ENCODE results near the gene EIF5B.
A peak's percentile ranks its signal among the peaks of the same experiment; 100 is the strongest.
"Not testable (repeated sequence)": the region's sequence is repeated elsewhere in the genome, so short reads cannot be mapped to it uniquely, and the experiment has no call there.

EIF5B gene, protein sequence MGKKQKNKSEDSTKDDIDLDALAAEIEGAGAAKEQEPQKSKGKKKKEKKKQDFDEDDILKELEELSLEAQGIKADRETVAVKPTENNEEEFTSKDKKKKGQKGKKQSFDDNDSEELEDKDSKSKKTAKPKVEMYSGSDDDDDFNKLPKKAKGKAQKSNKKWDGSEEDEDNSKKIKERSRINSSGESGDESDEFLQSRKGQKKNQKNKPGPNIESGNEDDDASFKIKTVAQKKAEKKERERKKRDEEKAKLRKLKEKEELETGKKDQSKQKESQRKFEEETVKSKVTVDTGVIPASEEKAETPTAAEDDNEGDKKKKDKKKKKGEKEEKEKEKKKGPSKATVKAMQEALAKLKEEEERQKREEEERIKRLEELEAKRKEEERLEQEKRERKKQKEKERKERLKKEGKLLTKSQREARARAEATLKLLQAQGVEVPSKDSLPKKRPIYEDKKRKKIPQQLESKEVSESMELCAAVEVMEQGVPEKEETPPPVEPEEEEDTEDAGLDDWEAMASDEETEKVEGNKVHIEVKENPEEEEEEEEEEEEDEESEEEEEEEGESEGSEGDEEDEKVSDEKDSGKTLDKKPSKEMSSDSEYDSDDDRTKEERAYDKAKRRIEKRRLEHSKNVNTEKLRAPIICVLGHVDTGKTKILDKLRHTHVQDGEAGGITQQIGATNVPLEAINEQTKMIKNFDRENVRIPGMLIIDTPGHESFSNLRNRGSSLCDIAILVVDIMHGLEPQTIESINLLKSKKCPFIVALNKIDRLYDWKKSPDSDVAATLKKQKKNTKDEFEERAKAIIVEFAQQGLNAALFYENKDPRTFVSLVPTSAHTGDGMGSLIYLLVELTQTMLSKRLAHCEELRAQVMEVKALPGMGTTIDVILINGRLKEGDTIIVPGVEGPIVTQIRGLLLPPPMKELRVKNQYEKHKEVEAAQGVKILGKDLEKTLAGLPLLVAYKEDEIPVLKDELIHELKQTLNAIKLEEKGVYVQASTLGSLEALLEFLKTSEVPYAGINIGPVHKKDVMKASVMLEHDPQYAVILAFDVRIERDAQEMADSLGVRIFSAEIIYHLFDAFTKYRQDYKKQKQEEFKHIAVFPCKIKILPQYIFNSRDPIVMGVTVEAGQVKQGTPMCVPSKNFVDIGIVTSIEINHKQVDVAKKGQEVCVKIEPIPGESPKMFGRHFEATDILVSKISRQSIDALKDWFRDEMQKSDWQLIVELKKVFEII

GRCh38 chr2:99337113-99338028 lies at the start of gene EIF5B:
Gene EIF5B, plus strand, starts transcription at chr2:99337389. Its CDS starts 166 bp downstream, at chr2:99337555.
- DNase-seq, result peak; percentile 56 to 97 (median 92)

DNA sequence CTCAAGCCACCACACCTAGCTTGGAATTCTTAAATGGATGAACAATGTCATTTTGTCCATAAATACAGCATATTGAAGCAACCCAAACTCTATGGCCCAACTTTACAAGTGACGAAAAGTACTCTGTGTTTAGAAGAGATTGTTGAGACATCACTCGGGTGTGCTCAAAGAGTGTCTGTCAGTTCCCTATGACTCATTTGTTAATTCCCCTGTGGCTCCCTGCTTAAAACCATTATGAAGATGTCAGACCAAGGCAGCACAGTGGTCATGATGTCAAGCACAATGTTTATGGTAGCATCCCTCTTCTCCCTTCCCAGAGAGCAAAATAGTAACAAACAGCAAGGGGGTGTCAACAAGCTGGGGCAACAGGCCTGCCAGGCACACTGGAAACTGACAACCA lies 39.2 kb upstream of the EIF5B start:
- DNase-seq, result no peak

- DNase-seq, result no peak
Observed at GRCh38 chr2:99299580-99299979, 37.6 kb upstream of the EIF5B start.

- not testable (repeated sequence) for DNase-seq
Observed at GRCh38 chr2:99301097-99301496, 36.1 kb upstream of the EIF5B start, which contains the start of gene LYG1. Gene LYG1, minus strand, starts transcription at chr2:99301197. Its CDS starts 5,527 bp downstream, at chr2:99295670.

DNA sequence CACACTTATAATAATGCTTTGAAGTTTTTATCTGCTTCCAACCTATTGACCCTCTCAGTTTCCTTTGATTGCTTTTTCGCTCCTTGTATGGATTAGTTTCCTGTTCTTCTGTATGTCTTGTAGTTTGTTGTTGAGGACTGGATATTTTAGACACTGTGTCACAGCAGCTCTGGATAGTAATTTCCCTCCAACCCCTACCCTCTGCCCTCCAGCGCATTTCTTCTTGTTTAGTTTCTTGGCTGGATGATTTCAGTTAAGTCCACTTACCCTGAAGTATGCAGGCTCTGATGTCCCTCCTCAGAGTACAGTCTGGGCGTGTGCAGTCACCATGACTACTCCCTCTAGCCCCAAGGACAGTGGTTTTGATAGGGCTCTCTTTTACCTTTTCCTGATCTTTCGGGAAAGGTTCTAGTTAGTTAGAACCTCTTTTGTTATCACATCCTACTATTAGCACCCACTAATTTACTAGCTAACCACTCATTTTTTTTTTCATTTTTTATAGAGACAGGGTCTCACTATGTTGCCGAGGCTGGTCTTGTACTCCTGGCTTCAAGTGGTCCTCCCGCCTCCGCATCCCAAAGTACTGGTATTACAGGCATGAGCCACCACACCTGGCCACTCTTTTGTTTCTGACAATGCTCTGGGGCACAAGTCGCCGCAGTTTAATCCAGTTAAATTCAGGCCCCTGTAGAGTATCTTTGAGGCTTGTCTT lies 19.9 kb upstream of the EIF5B start:
- DNase-seq, result no peak

DNA sequence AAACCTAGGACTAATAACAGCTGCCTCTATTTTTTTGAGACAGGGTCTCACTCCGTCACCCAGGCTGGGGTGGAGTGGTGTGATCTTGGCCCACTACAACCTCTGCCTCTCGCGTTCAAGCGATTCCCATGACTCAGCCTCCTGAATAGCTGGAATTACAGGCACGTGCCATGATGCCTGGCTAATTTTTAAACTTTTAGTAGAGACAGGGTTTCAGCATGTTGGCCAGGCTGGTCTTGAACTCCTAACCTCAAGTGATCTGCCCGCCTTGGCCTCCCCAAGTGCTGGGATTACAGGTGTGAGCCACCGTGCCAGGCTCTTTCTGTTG lies 19.4 kb upstream of the EIF5B start:
- DNase-seq, result not testable (repeated sequence)

GRCh38 chr2:99325384-99325783 lies 11.8 kb upstream of the EIF5B start:
- DNase-seq, result no peak

- peak; percentile 79 to 99 (median 97) for DNase-seq
Observed at GRCh38 chr2:99335911-99336803, 1.0 kb upstream of the EIF5B start, which contains the start of gene TXNDC9. Gene TXNDC9, minus strand, starts transcription at chr2:99336333. Its CDS starts 3,123 bp downstream, at chr2:99333210.

GRCh38 chr2:99336804-99337112 lies 431 bp upstream of the EIF5B start:
- DNase-seq, result no peak

DNA sequence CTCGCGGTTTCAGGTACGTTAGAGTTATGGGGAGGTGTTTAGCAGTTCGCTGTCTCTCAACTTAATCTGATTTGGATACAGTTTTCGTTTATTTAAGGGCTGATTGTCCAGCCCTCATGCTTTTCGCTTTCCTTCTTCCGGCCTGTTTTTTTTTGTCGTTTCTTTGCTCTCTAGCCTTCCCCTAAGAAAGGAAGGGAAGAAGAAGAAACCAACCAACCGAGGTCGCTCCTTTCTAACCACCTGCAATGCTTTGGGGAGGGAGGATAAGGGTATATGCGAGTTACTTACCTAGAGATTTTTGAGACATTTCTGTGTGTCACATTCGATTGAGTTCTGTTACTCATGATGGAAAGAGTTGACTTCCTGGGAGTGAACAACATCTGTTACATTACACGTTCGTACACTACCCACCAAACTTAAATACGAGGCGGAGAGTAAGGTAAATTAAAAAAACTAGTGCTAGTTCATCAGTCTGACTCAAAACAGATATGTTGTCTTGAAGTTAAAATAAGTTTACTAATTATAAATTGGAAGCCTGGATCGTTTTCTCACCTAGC lies 918 bp downstream of the EIF5B start:
- DNase-seq, result no peak

DNA sequence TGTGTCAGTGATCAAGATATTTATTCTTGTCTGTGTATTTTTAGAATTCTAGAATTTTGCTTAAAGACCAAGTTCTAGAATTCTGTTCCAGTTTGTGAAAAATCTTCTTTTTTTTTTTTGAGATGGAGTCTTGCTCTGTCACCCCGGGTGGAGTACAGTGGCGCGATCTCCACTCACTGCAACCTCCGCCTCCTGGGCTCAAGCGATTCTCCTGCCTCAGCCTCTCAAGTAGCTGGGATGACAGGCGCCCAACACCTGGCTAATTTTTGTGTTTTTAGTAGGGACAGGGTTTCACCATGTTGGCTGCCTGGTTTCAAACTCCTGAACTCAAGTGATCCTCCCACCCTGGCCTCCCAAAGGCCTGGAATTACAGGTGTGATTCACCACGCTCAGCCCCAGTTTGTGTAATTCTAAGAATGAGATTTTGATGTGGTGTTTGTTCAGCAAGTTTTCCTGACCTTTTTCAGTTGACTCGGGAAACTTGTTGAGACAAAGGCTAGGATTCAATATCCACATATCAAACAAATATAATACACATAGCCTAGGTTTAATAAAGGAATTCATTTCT lies 3.6 kb downstream of the EIF5B start:
- DNase-seq, result no peak

DNA sequence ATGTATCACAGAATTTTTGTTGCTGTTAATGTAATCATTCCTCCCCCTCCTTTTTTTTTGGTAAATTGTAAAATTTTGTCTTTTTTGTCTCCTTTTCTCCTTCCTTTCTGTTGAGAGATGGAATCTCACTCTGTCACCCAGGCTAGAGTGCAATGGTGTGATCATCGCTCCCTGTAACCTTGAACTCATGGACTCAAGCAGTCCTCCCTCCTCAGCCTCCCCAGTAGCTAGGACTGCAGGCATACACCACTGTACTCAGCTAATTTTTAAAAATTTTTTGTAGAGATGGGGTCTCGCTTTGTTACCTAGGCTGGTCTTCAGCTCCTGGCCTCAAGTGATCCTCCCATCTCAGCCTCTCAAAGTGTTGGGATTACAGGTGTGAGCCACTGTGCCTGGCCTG lies 5.3 kb downstream of the EIF5B start:
- no peak for DNase-seq

- not testable (repeated sequence) for DNase-seq
Observed at GRCh38 chr2:99345446-99345845, 8.3 kb downstream of the EIF5B start.

- no peak for DNase-seq
Observed at GRCh38 chr2:99346218-99346617, 9.0 kb downstream of the EIF5B start.

DNA sequence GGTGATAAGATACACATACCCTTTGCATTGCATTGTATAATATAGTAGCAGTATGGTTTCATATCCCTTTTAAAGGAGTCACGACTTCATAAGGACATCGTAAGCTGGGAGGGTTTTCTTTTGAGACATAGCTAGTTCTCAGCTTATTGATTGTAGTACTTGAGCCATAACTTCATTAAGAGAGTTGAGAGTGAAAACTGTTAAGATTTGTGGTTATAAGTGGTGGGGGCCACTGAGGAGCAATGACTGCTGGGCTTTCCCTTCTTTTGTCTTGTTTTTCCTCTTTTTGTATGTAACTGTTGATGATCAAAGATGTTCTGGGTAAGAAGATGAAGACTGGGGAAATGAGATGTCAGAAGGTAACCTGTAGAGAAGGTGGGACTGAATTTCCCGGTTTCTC lies 11.0 kb downstream of the EIF5B start:
- DNase-seq, result no peak

- no peak for DNase-seq
Observed at GRCh38 chr2:99350194-99350593, 13.0 kb downstream of the EIF5B start.

DNA sequence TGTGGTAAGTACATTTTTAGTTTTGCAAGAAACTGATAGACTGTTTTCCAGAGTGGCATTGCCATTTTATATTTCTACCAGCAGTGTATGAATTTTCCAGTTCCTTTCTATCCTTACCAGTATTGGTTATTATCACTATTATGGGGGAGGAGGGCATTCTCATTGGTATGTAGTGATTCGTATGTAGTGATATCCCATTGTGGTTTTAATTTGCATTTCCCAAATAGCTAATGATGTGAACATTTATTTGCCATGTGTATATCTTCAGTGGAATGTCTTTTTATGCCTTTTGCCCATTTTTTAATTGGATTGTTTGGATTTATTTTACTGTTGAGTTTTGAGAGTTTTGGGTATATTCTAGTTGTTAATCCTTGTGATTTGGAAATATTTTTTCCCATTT lies 16.9 kb downstream of the EIF5B start:
- no peak for DNase-seq

DNA sequence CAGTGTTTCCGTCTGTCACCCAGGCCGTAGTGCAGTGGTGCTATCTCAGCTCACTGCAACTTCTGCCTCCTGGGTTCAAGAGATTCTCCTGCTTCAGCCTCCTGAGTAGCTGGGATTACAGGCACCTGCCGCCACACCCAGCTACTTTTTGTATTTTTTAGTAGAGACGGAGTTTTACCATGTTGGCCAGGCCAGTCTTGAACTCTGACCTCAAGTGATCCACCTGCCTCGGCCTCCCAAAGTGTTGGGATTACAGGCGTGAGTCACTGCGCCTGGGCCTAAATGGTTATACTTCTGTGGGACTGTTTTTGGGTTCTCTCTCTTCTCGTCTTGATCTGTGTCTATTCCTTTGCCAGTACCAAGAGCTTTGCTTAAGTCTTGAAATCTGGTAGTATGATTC lies 17.6 kb downstream of the EIF5B start:
- DNase-seq, result not testable (repeated sequence)
